ENCODE results near the gene UBE2U. TPM values are rescaled to one million over a fixed set of nuclear protein-coding genes. Genes with fewer than 3 reads are reported as not detected.

The UBE2U gene
- total RNA-seq, 1 donor, result not detected

DNA sequence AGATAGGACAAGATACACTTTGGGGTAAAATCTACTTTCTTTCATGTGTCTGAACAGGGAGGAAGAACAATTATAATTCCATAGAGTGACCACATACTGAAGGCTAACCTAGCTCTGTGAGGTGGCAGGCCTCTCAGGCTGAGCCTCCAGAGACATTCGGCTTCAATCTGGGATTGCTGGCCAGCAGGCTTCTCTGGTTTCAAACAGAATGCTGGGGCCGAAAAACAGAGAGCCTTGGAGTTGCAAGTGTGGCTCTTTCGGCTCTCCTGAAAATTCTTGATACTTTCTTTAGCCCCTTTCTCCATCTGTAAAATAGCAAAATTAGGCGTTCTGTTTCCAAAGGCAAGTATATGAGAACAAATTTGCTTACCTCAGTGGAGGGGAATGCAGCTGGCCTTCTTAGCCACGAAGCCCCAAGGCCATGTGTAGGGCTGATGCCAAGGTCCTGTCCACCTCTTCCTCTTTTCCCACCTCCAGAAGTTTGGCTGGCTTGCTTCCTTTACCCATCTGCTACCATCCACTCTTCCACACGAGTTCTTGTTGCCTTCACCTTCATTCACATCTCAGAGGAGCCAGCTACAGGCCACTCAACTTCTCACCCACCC, 30.0 kb upstream of the UBE2U start:
- TF ChIP-seq, protein P1, sequence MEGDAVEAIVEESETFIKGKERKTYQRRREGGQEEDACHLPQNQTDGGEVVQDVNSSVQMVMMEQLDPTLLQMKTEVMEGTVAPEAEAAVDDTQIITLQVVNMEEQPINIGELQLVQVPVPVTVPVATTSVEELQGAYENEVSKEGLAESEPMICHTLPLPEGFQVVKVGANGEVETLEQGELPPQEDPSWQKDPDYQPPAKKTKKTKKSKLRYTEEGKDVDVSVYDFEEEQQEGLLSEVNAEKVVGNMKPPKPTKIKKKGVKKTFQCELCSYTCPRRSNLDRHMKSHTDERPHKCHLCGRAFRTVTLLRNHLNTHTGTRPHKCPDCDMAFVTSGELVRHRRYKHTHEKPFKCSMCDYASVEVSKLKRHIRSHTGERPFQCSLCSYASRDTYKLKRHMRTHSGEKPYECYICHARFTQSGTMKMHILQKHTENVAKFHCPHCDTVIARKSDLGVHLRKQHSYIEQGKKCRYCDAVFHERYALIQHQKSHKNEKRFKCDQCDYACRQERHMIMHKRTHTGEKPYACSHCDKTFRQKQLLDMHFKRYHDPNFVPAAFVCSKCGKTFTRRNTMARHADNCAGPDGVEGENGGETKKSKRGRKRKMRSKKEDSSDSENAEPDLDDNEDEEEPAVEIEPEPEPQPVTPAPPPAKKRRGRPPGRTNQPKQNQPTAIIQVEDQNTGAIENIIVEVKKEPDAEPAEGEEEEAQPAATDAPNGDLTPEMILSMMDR (IDR thresholded peaks at IDR 0.05; ENCODE audit: insufficient read depth, low read depth, low read length), result no peak
- DNase-seq (ENCODE audit: low read depth), result no peak
- no peak overlapping the region for H3K4me3 ChIP-seq (ENCODE audit: low read depth, low read length)

DNA sequence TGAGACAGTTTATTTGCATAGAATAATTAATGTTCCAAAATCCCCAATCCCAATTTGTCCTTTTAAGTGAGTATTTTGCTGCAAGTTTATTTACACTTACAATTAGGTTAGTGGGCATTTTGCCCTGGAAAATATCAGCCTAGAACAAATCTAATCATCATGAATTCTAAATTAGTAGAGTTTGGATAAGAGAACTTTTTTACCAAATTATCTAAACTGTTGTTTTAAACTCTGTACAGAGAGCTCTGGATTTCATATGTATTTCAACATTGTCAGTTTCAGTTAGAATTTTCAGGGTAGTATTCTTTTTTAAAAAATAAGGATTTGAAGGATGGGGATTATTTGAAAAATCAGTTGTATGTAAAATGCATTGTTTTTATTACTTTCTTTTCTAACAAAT, 27.8 kb upstream of the UBE2U start:
- H3K4me3 ChIP-seq (ENCODE audit: low read depth, low read length), result no peak overlapping the region
- no peak for DNase-seq (ENCODE audit: low read depth)
- TF ChIP-seq, protein P1 (IDR thresholded peaks at IDR 0.05; ENCODE audit: insufficient read depth, low read depth, low read length), result no peak

DNA sequence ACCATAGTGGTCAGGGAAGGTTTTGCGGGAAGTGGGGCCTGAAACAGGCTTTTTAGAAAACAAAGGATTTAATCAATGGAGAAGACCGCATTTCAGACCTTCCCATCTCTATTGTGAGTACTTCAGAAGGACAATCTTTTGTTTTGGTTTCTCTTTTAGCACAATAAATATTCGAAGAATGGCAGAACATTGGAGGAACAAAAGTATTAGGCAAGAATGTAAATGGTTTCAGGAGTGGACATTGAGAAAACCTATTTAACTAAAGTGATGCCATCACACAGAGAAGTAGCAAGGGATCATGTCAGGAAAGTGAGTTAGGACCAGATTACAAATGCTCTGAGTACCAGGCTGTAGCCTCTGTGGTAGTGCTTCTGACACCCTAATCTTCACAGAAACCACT, 26.8 kb upstream of the UBE2U start:
- TF ChIP-seq, protein P1 (IDR thresholded peaks at IDR 0.05; ENCODE audit: insufficient read depth, low read depth, low read length), result no peak
- no peak for DNase-seq (ENCODE audit: low read depth)
- no peak overlapping the region for H3K4me3 ChIP-seq (ENCODE audit: low read depth, low read length)

DNA sequence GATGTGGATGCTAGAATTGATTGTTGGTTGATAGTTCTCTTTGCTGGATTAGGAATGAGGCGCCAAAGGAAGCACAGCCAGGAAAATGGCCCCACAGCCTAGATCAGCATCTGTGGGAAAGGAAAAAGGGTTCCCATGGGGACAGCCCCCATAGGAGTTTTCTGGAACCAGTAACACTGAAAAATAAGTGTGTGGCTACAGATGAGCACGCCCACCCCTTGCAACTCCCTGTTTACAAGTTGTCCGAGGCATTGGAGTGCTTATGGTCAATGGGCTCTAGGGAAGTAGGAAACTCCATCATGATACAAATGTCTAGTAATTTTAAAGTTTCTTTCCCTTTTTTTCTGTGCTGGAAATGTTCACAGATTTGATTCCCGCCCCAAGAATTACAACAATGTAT, 23.8 kb upstream of the UBE2U start:
- no peak for DNase-seq (ENCODE audit: low read depth)

DNA sequence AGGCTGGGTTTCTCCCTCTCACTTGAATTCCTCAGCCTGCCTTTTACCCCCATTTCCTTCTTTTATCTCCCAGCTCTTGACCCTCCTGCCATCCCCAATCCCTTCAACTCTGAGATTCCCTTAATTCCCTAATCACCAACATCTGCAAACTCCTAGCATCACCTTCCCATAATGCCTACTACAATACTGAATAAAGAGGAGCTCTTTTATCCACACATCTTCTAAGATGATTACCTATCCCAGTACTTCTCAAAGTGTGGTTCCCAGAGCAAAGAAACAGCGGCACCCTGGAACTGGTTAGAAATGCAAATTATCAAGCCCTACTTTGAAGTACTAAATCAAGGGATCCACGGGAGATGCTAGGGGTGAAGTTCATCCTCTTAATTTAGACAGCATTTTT, 21.2 kb upstream of the UBE2U start:
- TF ChIP-seq, protein P1 (IDR thresholded peaks at IDR 0.05; ENCODE audit: insufficient read depth, low read depth, low read length), result no peak
- no peak for DNase-seq (ENCODE audit: low read depth)

More for the DNA sequence above, 23.8 kb upstream of the UBE2U start:
- TF ChIP-seq, protein P1 (IDR thresholded peaks at IDR 0.05; ENCODE audit: insufficient read depth, low read depth, low read length), result no peak
- no peak overlapping the region for H3K4me3 ChIP-seq (ENCODE audit: low read depth, low read length)

DNA sequence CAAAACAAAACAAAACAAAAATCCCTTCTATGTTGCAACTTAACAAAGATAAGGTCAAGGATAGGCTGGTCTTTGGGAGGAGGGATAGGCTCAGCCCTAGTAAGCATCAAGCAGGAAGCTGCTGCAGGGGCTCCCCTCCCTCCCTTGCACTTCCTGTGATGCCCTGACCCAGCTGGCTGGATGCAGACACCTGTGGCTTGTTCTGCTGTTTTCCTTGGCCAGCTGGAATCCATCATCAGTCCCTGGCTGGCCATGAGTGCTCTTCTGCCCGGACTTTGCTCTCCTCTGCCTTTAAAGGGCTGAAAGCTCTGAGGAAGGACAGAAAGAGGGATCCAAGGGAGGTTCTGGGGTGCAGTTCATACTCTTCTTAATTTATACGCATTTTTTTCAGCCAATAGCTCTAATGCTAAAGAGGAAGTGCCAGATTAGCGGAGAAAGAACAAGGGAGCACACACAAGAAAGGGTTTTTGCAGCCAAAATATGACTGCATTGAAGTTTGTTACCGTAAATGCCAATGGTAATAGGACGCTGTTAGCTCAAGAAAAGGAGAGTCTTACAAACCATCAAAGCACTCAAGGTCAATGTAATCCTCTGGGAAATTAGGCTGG, 19.9 kb upstream of the UBE2U start:
- TF ChIP-seq, protein P1 (IDR thresholded peaks at IDR 0.05; ENCODE audit: insufficient read depth, low read depth, low read length), result no peak
- no peak overlapping the region for H3K4me3 ChIP-seq (ENCODE audit: low read depth, low read length)
- peak; percentile 64 for DNase-seq (ENCODE audit: low read depth)

More for the DNA sequence above, 21.2 kb upstream of the UBE2U start:
- H3K4me3 ChIP-seq (ENCODE audit: low read depth, low read length), result no peak overlapping the region
